ENCODE measurements around the gene RPL23.

RPL23 gene

DNA sequence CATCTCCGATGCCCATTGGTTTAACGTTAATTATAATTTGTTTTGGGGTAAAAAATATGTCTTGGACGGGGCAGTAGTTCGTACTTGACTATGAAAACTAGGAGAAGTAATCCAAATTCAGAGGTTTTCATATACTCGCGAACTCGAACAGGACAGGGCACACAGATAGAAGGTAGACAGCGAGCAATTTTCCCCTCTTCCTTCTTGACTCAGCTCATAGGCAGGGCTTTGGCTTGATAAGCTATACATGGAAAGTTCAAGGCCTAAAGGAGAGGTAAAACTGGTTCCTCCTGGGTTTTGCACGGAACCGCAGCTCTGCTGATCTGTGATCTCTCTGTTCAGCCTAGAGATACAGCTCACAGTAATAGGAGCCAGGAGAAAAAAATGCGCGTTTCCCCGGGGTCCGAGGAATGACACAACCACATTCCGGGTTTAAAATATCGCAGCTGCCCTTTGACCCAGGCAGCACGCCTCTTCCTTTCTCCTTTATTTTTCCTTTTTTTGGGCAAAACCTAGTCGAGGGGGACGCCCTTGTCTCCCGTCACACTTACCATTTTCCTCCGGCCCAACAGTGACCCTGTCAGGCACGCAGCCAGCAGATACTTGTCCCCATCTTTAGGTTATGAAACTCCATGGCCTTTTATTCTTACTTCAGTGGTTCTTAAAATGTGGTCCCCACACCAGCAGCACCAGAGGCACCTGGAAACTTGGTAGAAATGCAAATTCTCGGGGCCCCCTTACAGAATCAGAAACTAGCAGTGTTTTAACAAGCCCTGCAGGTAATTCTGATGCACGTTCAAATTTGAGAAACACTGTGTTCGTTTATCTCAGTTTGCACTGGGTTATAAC lies 14.7 kb upstream of the RPL23 start:
- Histone ChIP-seq H2AFZ (ENCODE audit: low read length) (peak overlapping the region; percentile 83), H3F3A (ENCODE audit: insufficient read depth, low read length) (peaks cover 38% of the 10 kb centered on the region), H3K4me2 (ENCODE audit: low read depth, low read length) (peak overlapping the region; percentile 82), H3K79me2 (ENCODE audit: low read length) (peaks cover 30% of the 10 kb centered on the region), H3K9me2 (replicated peaks; ENCODE audit: insufficient read depth, low read length) (no peaks in the 10 kb centered on the region), H3K4me3 (ENCODE audit: low read length) (peak overlapping the region; percentile 99), H3K27ac (ENCODE audit: low read length) (peak overlapping the region; percentile 80), H4K20me1 (ENCODE audit: insufficient read depth, low read length) (no peaks in the 10 kb centered on the region), H3K9me3 (replicated peaks; ENCODE audit: insufficient read depth, low read length) (no peaks in the 10 kb centered on the region), H3K9ac (ENCODE audit: low read length) (peak overlapping the region; percentile 81), H3K36me3 (replicated peaks; ENCODE audit: insufficient read depth, low read length) (no peaks in the 10 kb centered on the region), H3K27me3 (replicated peaks; ENCODE audit: insufficient read depth, low read length) (no peaks in the 10 kb centered on the region), H3K4me1 (ENCODE audit: low read length) (peaks cover 11% of the 10 kb centered on the region)
- DNase-seq, result peak; percentile 71
- TF ChIP-seq EZH2phosphoT487 (IDR thresholded peaks at IDR 0.05; ENCODE audit: low read length) (no peak), EZH2 (optimal IDR thresholded peaks at IDR 0.05; ENCODE audit: low read depth, low read length) (no peak)
- TF ChIP-seq, protein P1, sequence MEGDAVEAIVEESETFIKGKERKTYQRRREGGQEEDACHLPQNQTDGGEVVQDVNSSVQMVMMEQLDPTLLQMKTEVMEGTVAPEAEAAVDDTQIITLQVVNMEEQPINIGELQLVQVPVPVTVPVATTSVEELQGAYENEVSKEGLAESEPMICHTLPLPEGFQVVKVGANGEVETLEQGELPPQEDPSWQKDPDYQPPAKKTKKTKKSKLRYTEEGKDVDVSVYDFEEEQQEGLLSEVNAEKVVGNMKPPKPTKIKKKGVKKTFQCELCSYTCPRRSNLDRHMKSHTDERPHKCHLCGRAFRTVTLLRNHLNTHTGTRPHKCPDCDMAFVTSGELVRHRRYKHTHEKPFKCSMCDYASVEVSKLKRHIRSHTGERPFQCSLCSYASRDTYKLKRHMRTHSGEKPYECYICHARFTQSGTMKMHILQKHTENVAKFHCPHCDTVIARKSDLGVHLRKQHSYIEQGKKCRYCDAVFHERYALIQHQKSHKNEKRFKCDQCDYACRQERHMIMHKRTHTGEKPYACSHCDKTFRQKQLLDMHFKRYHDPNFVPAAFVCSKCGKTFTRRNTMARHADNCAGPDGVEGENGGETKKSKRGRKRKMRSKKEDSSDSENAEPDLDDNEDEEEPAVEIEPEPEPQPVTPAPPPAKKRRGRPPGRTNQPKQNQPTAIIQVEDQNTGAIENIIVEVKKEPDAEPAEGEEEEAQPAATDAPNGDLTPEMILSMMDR (IDR thresholded peaks at IDR 0.05; ENCODE audit: low read length), result no peak

DNA sequence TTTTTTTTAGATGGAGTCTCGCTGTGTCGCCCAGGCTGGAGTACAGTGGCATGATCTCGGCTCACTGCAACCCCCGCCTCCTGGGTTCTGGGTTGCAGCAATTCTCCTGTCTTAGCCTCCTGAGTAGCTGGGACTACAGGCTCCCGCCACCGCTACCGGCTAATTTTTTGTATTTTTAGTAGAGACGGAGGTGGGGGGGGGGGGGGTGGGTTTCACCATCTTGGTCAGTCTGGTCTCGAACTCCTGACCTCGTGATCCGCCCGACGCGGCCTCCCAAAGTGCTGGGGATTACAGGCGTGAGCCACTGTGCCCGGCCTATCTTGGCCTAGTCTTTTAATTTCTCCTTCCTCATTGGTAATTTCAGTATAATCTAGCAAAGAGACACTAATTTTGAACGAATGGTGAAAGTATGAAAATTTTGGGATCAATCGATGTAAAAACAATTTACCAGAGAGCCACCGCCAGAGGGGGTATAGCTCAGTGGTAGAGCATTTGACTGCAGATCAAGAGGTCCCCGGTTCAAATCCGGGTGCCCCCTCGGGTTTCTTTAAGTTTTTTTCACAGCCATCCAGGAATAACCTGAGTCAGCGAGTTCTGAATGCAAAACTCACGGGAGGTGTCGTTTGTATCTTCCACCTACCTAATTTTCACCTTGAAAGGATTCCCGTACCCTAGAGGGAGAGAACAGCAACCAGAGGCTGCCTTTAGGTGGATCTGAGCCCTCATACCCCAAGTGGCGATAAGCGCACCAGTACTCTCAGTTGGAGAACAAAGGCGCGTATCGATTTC lies 13.9 kb upstream of the RPL23 start:
- Histone ChIP-seq H3F3A (ENCODE audit: insufficient read depth, low read length) (peaks cover 38% of the 10 kb centered on the region), H3K79me2 (ENCODE audit: low read length) (peaks cover 22% of the 10 kb centered on the region), H3K27ac (ENCODE audit: low read length) (peak overlapping the region; percentile 80), H3K9me3 (replicated peaks; ENCODE audit: insufficient read depth, low read length) (no peaks in the 10 kb centered on the region), H3K4me1 (ENCODE audit: low read length) (peaks cover 7% of the 10 kb centered on the region), H3K4me2 (ENCODE audit: low read depth, low read length) (peak overlapping the region; percentile 82), H3K9ac (ENCODE audit: low read length) (peak overlapping the region; percentile 81), H3K27me3 (replicated peaks; ENCODE audit: insufficient read depth, low read length) (no peaks in the 10 kb centered on the region), H3K9me2 (replicated peaks; ENCODE audit: insufficient read depth, low read length) (no peaks in the 10 kb centered on the region), H3K36me3 (replicated peaks; ENCODE audit: insufficient read depth, low read length) (no peaks in the 10 kb centered on the region), H2AFZ (ENCODE audit: low read length) (peak overlapping the region; percentile 83), H4K20me1 (ENCODE audit: insufficient read depth, low read length) (no peaks in the 10 kb centered on the region), H3K4me3 (ENCODE audit: low read length) (peak overlapping the region; percentile 99)
- DNase-seq, result peak; percentile 74
- TF ChIP-seq, protein P1 (IDR thresholded peaks at IDR 0.05; ENCODE audit: low read length), result peak; percentile 46
- no peak for TF ChIP-seq EZH2phosphoT487 (IDR thresholded peaks at IDR 0.05; ENCODE audit: low read length)

DNA sequence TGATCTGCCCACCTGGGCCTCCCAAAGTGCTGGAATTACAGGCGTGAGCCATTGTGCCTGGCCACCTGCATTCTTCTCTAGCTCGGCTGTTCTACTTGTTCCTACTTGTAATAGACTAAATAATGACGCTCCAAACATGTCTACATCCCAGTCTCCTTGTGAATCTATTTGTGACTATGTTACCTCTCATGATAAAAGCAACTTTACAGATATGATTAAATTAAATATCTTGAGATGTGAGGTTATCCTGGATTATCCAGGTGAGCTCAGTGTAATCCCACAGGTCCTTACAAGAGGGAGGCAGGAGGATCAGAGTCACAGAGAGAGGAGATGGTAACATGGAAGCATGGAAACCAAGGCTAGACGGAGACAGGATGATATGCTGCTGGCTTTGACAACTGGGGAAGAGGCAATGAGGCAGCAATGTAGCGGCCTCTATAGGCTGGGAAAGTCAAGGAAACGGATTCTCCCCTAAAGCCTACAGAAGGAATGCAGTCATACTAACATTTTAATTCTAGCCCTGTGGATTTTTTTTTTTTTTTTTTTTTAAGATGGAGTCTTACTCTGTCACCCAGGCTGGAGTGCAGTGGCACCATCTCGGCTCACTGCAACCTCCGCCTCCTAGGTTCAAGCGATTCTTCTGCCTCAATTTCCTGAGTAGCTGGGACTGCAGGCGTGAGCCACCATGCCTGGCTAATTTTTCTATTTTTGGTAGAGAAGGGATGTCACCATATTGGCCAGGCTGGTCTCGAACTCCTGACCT lies 11.3 kb upstream of the RPL23 start:
- H3K9me3 ChIP-seq (replicated peaks; ENCODE audit: insufficient read depth, low read length), result no peaks in the 10 kb centered on the region
- TF ChIP-seq, protein P1 (IDR thresholded peaks at IDR 0.05; ENCODE audit: low read length), result no peak
- no peak for TF ChIP-seq EZH2phosphoT487 (IDR thresholded peaks at IDR 0.05; ENCODE audit: low read length)
- TF ChIP-seq EZH2 (optimal IDR thresholded peaks at IDR 0.05; ENCODE audit: low read depth, low read length), result no peak
- DNase-seq, result no peak

More for the DNA sequence above, 11.3 kb upstream of the RPL23 start:
- Histone ChIP-seq H3K9ac (ENCODE audit: low read length) (no peak overlapping the region), H3K27me3 (replicated peaks; ENCODE audit: insufficient read depth, low read length) (no peaks in the 10 kb centered on the region), H3K79me2 (ENCODE audit: low read length) (no peaks in the 10 kb centered on the region), H3K9me2 (replicated peaks; ENCODE audit: insufficient read depth, low read length) (no peaks in the 10 kb centered on the region), H3K4me1 (ENCODE audit: low read length) (no peaks in the 10 kb centered on the region), H3F3A (ENCODE audit: insufficient read depth, low read length) (peaks cover 24% of the 10 kb centered on the region), H3K27ac (ENCODE audit: low read length) (no peak overlapping the region), H3K4me2 (ENCODE audit: low read depth, low read length) (no peak overlapping the region), H3K4me3 (ENCODE audit: low read length) (no peak overlapping the region), H2AFZ (ENCODE audit: low read length) (no peak overlapping the region), H4K20me1 (ENCODE audit: insufficient read depth, low read length) (no peaks in the 10 kb centered on the region), H3K36me3 (replicated peaks; ENCODE audit: insufficient read depth, low read length) (no peaks in the 10 kb centered on the region)
